NOMO-1 (cell line): ENCODE data around the gene REV1.
"Not testable (repeated sequence)": the region's sequence is repeated elsewhere in the genome, so short reads cannot be mapped to it uniquely, and the experiment has no call there.

Experiments
- DNase-seq, 2 experiments: peaks; one replicate each; lab custom pipeline; 2025; ENCODE audit not compliant: unreplicated experiment in 2 of 2; lab: John Stamatoyannopoulos, UW

Gene REV1

DNA sequence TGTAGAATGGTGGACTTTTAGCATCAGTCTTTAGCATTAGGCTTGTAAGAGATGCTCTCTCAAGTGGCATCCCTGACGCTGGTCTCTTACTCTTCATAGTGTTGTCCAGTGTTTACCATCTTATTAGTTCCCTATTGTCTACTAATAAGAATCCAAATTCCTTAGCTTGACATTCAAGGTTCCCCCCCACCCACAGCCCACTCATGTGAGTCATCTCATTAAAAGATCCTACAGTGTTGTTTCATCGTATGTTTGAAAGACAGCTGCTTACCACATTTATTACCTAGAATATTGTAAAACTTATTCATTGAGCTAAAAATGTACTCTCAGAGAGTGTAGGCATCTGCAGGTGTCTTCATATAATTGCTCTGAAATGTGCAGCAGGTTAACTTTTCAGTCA, 124.2 kb downstream of the REV1 start:
- no peak for DNase-seq

DNA sequence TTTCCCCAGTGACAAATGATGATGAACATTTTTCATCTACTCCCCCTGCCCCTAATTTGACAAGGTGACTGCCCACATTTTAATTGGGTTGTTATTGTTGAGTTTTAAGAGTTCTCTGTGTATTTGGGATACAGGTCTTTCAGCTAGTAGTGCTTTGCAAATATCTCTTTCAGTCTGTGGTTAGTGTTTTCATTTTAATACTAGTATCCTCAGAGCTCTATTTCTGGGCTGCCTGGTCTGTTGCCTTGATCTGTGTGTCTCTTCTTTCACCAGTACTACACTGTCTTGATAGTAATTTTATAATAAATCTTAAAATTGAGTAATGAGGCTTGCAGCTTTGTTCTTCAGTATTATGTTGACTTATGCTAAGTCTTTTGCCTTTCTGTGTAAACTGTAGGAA, 133.0 kb downstream of the REV1 start:
- DNase-seq, result no peak

DNA sequence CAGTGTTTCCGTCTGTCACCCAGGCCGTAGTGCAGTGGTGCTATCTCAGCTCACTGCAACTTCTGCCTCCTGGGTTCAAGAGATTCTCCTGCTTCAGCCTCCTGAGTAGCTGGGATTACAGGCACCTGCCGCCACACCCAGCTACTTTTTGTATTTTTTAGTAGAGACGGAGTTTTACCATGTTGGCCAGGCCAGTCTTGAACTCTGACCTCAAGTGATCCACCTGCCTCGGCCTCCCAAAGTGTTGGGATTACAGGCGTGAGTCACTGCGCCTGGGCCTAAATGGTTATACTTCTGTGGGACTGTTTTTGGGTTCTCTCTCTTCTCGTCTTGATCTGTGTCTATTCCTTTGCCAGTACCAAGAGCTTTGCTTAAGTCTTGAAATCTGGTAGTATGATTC, 135.0 kb downstream of the REV1 start:
- not testable (repeated sequence) for DNase-seq

DNA sequence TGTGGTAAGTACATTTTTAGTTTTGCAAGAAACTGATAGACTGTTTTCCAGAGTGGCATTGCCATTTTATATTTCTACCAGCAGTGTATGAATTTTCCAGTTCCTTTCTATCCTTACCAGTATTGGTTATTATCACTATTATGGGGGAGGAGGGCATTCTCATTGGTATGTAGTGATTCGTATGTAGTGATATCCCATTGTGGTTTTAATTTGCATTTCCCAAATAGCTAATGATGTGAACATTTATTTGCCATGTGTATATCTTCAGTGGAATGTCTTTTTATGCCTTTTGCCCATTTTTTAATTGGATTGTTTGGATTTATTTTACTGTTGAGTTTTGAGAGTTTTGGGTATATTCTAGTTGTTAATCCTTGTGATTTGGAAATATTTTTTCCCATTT, 135.7 kb downstream of the REV1 start:
- DNase-seq, result no peak
